Progenitor cell of endocrine pancreas (in vitro differentiated cells): ENCODE measurements around the gene VPS13D. TPM values are rescaled to one million over a fixed set of nuclear protein-coding genes. Genes with fewer than 3 reads are reported as not detected.

Source experiments
- DNase-seq: peaks from one replicate; pipeline ENCODE4 v3.0.0; 2021; ENCODE audit warnings: low spot score; ENCODE audit not compliant: unreplicated experiment
- H3K27ac Mint-ChIP-seq: 2 replicates; pipeline ENCODE4 v1.8.0; 2021; ENCODE audit warnings: mild to moderate bottlenecking, moderate library complexity, mixed read lengths
- H3K27me3 Mint-ChIP-seq: 2 replicates; pipeline ENCODE4 v1.8.0; 2021; ENCODE audit warnings: mixed read lengths
- H3K36me3 Mint-ChIP-seq: 2 replicates; pipeline ENCODE4 v1.8.0; 2022; ENCODE audit warnings: mixed read lengths; ENCODE audit not compliant: insufficient read depth
- H3K4me1 Mint-ChIP-seq: 2 replicates; pipeline ENCODE4 v1.8.0; 2021; ENCODE audit warnings: low read depth, mixed read lengths
- H3K4me3 Mint-ChIP-seq: 2 replicates; pipeline ENCODE4 v1.8.0; 2021; ENCODE audit warnings: low read depth, mild to moderate bottlenecking, moderate library complexity, mixed read lengths
- H3K9me3 Mint-ChIP-seq: 2 replicates; pipeline ENCODE4 v1.8.0; 2021; ENCODE audit warnings: low read depth, mixed read lengths
- total RNA-seq: library from RNA; stranded (reverse); gene quantifications from 2 replicates; pipeline ENCODE4 v1.2.1, GENCODE V29; 2021
- TF ChIP-seq, protein P1 (sequence below): fragments of 200-600 bp; sonication (generic); IDR thresholded peaks from one replicate; pipeline ENCODE4 v1.5.0; 2021; ENCODE audit warnings: antibody characterized with exemption, mild to moderate bottlenecking; ENCODE audit not compliant: unreplicated experiment

Gene VPS13D
- total RNA-seq, 1 donor from 2014 or later = 41.9 TPM

DNA sequence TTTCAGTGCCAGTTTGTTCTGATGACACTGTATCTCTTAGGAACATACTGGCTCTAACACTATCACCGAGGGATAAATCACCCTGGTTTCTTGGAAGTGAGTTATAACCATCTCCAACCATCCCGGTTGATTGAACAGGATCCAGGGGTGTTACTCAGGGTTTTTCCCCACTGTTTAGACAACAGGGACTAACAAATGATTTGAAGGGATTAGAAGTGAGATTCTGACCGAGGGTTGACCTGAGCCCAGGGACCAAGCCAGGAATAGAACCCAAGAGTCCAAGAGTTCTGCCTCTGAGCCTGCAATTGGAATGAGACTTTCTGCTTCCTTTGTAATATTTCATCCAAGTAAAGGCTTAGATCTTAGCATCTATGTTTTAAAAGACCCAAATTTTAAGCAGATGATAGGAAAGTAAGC is 234.2 kb downstream of the VPS13D start:
- Mint-ChIP-seq H3K4me3 (no peak overlapping the region), H3K9me3 (no peaks in the 10 kb centered on the region), H3K27me3 (no peaks in the 10 kb centered on the region), H3K4me1 (peaks cover 53% of the 10 kb centered on the region), H3K36me3 (peaks cover 23% of the 10 kb centered on the region), H3K27ac (peak overlapping the region; percentile 95)
- TF ChIP-seq, protein P1, sequence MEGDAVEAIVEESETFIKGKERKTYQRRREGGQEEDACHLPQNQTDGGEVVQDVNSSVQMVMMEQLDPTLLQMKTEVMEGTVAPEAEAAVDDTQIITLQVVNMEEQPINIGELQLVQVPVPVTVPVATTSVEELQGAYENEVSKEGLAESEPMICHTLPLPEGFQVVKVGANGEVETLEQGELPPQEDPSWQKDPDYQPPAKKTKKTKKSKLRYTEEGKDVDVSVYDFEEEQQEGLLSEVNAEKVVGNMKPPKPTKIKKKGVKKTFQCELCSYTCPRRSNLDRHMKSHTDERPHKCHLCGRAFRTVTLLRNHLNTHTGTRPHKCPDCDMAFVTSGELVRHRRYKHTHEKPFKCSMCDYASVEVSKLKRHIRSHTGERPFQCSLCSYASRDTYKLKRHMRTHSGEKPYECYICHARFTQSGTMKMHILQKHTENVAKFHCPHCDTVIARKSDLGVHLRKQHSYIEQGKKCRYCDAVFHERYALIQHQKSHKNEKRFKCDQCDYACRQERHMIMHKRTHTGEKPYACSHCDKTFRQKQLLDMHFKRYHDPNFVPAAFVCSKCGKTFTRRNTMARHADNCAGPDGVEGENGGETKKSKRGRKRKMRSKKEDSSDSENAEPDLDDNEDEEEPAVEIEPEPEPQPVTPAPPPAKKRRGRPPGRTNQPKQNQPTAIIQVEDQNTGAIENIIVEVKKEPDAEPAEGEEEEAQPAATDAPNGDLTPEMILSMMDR = no peak
- DNase-seq = no peak

DNA sequence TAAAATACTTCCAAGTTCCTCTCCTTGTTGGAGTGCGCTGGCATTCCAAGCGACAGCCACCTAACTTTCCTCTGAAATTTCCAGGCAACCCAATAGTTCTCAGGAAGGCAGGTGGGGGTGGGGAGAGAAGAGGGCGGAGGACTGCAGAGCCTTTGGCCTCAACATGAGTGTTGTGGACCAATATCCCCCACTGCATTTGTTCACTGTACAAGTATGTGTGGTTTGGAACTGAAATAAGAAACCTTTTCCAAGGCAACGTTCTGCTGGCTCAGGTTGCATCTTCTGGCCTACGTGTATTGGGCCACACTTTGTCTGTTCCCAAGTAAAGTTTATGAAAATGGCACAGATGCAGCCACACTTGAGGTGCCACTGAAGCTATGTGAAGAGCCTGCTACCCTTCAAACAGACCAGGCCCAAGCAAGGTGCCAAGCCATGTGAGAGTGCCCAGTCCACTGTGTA is 234.8 kb downstream of the VPS13D start:
- H3K27ac Mint-ChIP-seq = peak overlapping the region; percentile 95
- peaks cover 22% of the 10 kb centered on the region for H3K36me3 Mint-ChIP-seq
- DNase-seq = no peak
- peaks cover 56% of the 10 kb centered on the region for H3K4me1 Mint-ChIP-seq
- TF ChIP-seq, protein P1 = no peak
- H3K4me3 Mint-ChIP-seq = no peak overlapping the region
- no peaks in the 10 kb centered on the region for H3K27me3 Mint-ChIP-seq
- no peaks in the 10 kb centered on the region for H3K9me3 Mint-ChIP-seq

DNA sequence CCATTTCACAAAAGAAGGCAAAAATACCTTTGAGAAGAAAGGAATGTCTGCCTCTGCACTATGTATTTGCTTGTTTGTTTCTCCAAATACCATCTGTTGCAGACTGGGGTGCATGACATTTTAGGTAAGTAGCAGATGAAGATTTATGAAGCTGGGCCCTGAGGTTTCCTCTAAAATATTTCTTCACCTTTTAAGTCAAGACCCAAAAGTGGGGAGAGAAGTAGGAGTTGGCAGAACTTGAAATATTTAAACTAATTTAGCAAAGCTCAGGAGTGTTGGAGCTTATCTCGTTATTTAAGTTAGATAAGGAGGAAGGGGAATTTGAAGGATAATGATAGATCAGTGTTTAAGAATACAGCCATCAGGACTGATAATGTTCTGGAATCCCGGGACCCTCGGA is 235.3 kb downstream of the VPS13D start:
- peaks cover 56% of the 10 kb centered on the region for H3K4me1 Mint-ChIP-seq
- peak overlapping the region; percentile 37 for H3K4me3 Mint-ChIP-seq
- peaks cover 20% of the 10 kb centered on the region for H3K36me3 Mint-ChIP-seq
- H3K27ac Mint-ChIP-seq = peak overlapping the region; percentile 95
- no peaks in the 10 kb centered on the region for H3K27me3 Mint-ChIP-seq
- no peaks in the 10 kb centered on the region for H3K9me3 Mint-ChIP-seq
- TF ChIP-seq, protein P1 = no peak
- no peak for DNase-seq

DNA sequence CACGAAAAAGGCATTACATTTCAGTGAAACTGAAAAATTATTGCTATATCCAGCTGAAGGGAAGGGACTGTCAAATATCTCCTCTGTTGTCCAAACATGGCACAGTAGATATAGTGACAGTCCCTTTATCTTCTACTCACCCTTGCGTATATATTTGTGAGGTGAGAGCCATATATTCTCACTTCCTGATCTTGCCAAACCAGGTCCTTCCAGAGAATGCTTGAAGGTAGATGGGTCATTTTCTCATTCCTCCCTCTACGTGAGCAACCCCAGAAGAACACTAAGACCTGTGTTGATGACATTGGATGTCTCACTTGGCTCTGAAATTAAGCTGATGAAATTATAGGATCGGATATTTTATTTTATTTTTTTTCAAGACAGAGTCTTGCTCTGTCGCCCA is 237.0 kb downstream of the VPS13D start:
- no peaks in the 10 kb centered on the region for H3K27me3 Mint-ChIP-seq
- no peak overlapping the region for H3K4me3 Mint-ChIP-seq
- TF ChIP-seq, protein P1 = no peak
- H3K27ac Mint-ChIP-seq = no peak overlapping the region
- no peak for DNase-seq
- H3K4me1 Mint-ChIP-seq = peaks cover 48% of the 10 kb centered on the region
- H3K9me3 Mint-ChIP-seq = no peaks in the 10 kb centered on the region
- H3K36me3 Mint-ChIP-seq = peaks cover 22% of the 10 kb centered on the region

DNA sequence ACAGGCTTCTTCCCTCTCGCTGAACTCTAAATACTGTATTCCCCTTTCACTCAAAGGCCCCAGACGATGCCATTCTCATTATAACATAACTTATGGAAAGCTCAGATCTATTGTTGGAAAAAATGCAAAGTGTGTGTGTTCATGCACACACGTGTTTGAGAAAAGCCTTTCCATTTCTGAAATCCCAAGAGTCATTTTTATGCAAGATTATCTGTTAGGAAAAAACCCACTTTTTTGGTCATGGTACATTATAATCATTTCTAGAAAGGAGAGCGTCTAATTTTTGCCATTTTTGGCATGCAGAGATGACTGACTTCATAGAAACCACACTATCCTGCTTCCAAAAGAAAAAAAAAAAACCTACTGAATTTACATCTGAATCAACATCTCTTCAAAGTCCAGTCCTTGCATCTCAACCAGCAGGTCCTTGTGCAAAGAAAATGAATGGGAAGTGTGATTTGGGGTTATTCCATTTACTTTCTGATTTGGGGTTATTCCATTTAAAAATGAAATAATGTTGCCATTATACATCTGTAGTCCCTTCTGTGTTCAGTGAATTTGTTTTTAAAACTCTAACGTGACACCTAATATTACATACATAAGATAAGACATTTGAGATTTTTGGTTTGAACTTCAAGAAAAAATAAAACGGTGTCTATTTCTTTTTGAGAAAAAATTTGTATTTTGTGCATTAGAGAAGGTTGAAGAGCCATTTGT is 237.9 kb downstream of the VPS13D start:
- TF ChIP-seq, protein P1 = no peak
- DNase-seq = no peak
- H3K36me3 Mint-ChIP-seq = peaks cover 31% of the 10 kb centered on the region
- H3K27me3 Mint-ChIP-seq = no peaks in the 10 kb centered on the region
- peaks cover 45% of the 10 kb centered on the region for H3K4me1 Mint-ChIP-seq
- H3K4me3 Mint-ChIP-seq = no peak overlapping the region
- no peak overlapping the region for H3K27ac Mint-ChIP-seq
- peaks cover 5% of the 10 kb centered on the region for H3K9me3 Mint-ChIP-seq
